Left renal pelvis (tissue), 4 donors: ENCODE results near the gene MBD1. TPM values are rescaled to one million over a fixed set of nuclear protein-coding genes. Genes with fewer than 3 reads are reported as not detected.
"Not testable (repeated sequence)": the region's sequence is repeated elsewhere in the genome, so short reads cannot be mapped to it uniquely, and the experiment has no call there.

Experiments
- DNase-seq, 4 donors: peaks; one replicate each; pipeline ENCODE4 v3.0.0-alpha.2; 2013; ENCODE audit warnings: low read depth in 4 of 4, low spot score in 3 of 4
- polyA plus RNA-seq, 4 donors: library from polyadenylated mRNA; unstranded; fragments of 120-200 nt; gene quantifications; one replicate each; pipeline ENCODE4 v1.2.1, GENCODE V29; 2013; ENCODE audit not compliant: insufficient read length in 4 of 4

The MBD1 gene
- polyA plus RNA-seq, 4 donors, result 50.7 to 81.6 (median 61.5) TPM

GRCh38 chr18:50275503-50276036, 5.8 kb downstream of the MBD1 start:
- no peak for DNase-seq

GRCh38 chr18:50274941-50275340, 6.4 kb downstream of the MBD1 start:
- DNase-seq, result no peak

- no peak for DNase-seq
Observed at GRCh38 chr18:50274044-50274442, 7.3 kb downstream of the MBD1 start.

GRCh38 chr18:50273203-50274043, 7.9 kb downstream of the MBD1 start:
- no peak for DNase-seq

DNA sequence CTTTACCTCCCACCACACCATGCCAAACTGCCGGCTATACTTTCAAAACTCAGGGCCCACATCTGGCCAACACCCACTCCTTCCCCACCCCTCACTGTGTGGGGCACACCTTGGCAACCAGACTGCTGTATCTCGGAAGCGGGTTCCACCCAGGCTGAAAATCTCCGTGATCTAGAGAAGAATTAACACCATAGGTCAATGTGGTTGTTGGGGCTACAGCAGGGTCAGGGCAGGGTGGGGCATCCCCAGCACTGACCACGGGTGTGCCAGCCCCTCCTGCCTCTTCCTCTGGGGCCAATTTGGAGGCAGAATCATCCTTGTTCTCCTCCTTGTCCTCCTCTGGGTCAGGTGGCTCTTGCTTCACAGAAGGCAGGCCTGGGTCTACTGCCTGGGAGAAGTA, 8.8 kb downstream of the MBD1 start:
- no peak for DNase-seq

DNA sequence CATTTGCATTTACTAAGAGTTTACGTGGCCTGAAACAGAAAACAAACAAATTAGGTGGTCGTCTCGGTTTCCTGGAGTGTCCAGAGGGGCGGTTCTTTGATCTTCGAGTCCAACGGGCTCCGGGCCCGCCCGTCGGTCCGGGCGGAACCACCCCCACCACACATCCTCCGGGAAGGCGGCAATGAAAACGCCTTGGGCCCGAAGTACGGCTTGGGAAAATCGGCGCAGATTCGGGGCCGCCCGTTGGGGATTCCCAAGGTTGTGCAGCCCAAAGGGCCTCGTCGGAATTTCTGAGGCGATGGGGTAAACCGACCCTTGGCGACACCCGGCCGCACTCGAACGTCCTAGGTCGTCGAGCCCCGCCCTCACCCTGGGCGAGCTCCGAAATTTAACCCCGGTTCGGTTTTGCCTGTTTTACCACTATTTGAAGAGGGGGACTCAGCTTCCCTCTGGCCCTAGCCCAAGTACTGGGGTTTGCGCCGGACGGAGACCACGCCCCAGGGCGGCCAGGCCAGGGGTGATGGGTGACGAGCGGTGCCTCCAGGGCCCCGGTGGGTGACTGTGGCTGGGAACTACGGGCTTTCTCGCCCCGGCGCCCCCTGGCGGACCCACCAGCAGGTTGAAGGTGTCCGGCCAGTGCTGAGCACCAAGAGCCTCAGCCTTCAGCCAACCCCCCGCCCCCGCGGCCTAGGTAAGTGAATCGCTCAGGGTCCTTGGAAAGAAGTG, 13.1 kb downstream of the MBD1 start:
- DNase-seq, result no peak

GRCh38 chr18:50266248-50266704, 15.0 kb downstream of the MBD1 start, which contains the start of gene CFAP53:
TSS of gene CFAP53 (minus strand) at chr18:50266495. CDS start at chr18:50266404, 91 bp downstream.
- peak; percentile 72 to 83 (median 78) for DNase-seq

DNA sequence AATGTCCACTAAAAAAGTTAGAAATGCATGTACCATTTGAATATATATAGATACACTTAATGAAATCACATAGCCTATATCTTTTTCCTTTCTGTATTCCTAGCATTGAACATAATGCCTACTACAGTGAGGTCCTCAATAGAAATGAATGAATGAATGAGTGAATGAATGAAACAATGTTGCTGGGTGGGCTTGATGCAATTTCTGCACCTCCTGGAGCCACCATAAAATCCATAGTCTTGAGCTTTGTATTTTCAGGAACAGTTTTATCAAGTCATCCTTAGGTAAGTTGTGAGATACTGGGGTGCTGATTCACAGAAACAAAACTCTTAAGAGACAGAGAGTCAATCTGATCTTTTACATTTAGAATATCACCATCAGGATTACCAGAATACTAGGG, 18.3 kb downstream of the MBD1 start:
- no peak for DNase-seq

DNA sequence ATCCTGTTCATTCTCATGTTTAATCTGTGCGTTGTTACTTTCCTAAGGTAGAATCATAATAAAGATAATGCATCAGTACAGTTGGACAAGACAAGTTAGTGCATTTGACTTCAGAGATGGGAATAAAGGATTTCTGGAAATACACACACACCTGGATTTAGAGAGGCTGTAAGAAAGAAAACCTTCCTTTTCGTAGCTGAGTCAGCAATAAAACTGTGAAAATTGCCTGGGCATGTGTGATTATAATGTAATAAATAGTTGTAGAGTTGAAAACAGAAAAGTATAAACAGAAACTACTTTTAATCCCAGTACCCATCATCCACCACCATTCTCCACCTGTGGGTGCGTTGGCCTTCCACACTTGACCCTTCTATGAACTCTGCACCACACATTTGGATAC, 30.4 kb downstream of the MBD1 start:
- no peak for DNase-seq

- no peak for DNase-seq
Observed at GRCh38 chr18:50249576-50249975, 31.7 kb downstream of the MBD1 start.

GRCh38 chr18:50247561-50247960, 33.8 kb downstream of the MBD1 start:
- DNase-seq, result no peak

DNA sequence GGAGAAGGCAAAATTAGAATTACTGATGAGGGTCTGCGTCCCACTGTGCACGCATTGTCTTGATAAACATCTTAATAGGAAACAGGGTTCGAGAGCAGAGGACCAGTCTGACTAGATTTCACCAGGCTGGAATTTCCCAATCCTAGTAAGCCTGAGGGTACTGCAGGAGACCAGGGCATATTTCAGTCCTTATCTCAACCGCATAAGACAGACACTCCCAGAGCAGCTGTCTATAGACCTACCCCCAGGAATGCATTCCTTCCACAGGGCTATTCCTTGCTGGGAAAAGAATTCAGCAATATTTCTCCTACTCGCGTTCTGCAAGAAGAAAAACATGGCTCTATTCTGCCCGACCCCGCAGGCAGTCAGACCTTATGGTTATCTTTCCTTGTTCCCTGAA, 39.6 kb downstream of the MBD1 start:
- not testable (repeated sequence) for DNase-seq

GRCh38 chr18:50240080-50240563, 41.2 kb downstream of the MBD1 start:
- DNase-seq, result no peak

DNA sequence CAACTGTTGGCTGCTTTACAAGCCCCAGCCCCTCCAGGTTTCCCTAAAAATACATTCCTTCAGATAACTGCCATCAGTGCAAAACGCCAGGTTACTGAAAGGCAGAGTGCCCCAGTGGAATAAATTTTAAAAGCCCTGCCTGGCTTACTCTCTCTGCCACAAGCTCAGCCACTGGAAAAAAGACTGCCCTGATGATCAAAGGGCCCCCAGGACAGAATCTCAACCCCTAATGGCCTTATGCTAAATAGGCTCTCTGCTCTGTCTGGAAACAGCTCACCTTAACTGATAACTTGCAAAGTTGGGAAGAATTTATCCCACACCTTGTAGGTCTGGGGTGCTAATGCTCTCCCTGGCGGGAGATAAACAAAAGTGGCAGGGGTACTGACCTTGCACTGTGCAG, 48.9 kb downstream of the MBD1 start:
- no peak for DNase-seq

- DNase-seq, result no peak
Observed at GRCh38 chr18:50231621-50232020, 49.7 kb downstream of the MBD1 start.

GRCh38 chr18:50220249-50220648, 61.1 kb downstream of the MBD1 start:
- not testable (repeated sequence) for DNase-seq

Other genes starting within 250 kb of the MBD1 start
- 10 to 100 TPM in 3 of 4 donors, 1 to 10 TPM in 1; 6.2 to 30.2 (median 28.3) TPM for gene MYO5B, start 86.4 kb downstream of the MBD1 start, polyA plus RNA-seq
- 1 to 10 TPM in 3 of 4 donors, under 1 TPM in 1; 0.68 to 4.6 (median 3.9) TPM for gene CFAP53, start 15.0 kb downstream of the MBD1 start, polyA plus RNA-seq
- 10 to 100 TPM; 43.3 to 98.6 (median 69.9) TPM for gene CXXC1, start 6.2 kb upstream of the MBD1 start, polyA plus RNA-seq
- gene SKA1, start 93.5 kb upstream of the MBD1 start, polyA plus RNA-seq, result 1 to 10 TPM; 6.4 to 8.4 (median 7.0) TPM